Activated CD8-positive, alpha-beta memory T cell treated with anti-CD3 and anti-CD28 coated beads for 1 hour (primary cell): ENCODE results near the gene PHLPP1.

Experiments
- DNase-seq, 2 donors: peaks; one replicate each; pipeline ENCODE4 v3.0.0-alpha.2; 2020; ENCODE audit warnings: low read depth in 1 of 2; ENCODE audit errors: extremely low read depth in 1 of 2

Gene PHLPP1

DNA sequence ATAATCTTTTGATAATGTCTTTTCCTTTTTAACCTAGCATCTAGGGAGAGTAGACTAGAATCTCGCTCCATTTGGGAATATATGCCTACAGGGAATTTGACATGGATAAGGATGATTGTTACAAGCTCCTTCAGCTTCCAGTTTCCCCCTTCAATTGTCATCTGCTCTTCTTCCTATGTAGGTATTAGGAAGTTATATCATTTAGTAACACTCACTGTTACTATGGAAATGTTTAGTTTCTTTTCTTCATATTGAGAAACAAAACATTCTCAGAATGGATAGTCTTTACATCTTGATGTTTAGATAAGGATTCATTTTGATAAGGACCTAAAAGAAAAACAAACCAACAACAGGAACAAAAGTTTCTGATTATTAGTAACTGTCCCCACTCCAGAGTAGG, 127.6 kb downstream of the PHLPP1 start:
- DNase-seq: no peak

DNA sequence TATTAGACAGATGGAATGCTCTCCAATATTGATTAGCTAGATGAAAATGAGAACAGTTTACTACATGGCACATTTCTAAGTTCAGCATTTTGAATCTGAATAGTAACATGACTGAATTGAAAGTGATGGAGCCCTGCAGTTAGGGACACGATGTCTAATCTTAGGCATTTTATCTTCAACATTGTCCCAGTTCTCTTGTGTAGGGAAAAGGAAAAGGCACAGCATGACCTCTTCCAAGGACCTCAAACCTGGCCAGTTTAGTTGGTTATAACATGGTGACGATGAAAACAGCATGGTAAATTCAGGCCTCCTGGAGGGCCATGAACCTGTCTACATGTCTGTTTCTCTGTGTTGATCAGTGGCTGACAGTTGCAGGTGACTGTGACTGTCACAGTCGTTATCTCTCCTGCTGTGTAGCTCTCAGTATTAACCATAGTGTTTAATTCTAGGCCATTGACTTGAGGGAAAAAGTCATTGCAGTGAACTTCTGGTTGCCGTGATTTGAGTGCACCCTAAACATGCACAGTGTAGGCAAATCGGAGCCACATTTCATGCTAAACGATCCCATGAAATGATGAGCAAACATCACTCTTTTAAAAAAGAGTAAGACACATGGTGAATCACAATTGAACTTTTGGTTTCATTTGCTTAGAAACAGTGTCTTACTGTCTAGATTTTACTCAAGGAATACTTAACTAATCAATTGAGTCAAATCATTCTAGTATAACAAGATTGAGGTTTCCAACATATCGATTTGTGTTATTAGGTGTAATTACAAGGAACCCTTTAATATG, 129.7 kb downstream of the PHLPP1 start:
- no peak for DNase-seq

DNA sequence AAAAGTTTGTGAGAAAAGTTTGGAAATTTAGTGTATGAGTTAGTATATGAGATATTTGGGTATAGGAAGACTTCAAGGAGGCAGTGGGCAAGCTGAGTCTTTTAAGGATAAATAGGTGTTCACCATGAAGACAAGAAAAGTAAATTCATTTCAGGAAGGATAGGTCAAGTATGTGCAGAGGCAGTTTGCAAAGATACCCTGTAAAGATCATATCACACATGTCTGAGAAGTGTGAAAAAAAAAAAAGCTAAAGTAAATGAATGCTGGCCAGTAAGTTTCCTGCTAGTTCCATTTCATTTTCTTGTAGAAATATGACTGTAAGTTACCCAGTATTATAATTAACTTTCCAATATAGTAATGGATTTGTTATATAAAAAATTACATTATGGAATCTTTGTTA, 131.0 kb downstream of the PHLPP1 start:
- no peak for DNase-seq

DNA sequence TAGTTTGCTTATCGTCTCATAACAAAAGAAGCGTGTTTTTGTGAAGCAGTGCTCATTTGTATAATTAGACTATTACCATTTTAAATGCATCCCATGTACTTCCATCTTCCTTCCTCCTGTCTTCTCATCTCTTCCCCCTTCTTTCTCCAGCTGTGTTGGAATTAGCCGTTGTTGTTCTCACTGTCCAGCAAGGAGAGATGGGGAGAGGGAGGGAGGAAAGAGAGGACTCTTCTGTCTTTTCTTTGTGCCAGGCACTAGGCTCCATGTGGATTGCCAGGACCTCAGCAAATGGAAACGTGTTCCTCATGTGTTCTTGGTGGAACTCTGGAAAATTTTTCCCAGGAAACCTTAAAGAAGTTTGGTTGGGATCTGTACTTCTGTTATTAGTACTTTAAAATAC, 131.7 kb downstream of the PHLPP1 start:
- DNase-seq: no peak

DNA sequence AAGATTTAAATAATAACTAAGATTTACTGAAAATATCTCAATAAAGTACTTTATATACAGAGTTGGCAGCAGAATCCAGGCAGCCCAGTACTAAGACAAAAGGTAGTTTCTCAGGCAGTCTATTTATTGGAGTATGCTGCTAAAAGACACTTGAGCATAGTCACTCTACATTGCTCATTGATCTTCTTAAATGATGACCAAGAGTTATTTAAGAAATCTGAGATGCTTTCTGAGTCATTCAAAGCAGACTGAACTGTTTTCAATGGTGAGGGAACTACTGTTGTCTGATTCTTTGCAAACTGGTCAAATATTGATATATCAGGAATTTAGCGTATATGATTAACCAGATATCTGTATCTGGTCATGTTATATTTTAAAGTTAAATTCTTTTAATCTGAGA, 133.6 kb downstream of the PHLPP1 start:
- no peak for DNase-seq

DNA sequence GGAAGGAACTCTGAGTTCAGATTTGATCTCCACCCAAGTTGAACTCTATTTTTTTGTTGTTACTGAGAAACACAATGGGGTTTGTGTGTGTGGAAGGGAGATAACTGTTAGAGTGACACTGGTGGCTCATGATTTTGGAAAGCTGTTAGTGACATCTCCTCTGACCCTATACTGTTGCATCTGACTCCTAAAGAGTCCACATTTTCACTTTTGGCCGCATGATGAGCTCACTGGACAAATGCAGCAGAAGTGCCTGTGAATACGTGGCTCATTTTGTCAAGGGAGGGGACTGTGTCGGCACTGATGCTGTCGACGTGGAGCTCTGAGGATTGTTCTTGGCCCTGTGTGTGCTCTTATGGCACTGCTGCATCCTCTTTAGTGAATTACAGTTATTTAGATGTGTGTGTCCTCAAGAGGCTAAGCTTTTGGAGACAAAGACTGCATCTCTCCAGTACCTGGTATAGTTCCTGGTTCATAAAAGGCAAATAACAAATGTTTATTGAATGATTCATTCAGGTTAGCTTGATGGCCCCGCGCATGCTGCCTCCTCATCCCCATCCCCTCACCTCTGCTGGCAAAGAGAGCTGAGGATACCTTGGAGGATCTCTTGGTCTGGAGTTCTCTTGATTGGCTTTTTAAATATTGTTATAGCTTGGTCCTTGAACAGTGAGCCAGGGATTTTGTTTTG, 135.4 kb downstream of the PHLPP1 start:
- no peak for DNase-seq

DNA sequence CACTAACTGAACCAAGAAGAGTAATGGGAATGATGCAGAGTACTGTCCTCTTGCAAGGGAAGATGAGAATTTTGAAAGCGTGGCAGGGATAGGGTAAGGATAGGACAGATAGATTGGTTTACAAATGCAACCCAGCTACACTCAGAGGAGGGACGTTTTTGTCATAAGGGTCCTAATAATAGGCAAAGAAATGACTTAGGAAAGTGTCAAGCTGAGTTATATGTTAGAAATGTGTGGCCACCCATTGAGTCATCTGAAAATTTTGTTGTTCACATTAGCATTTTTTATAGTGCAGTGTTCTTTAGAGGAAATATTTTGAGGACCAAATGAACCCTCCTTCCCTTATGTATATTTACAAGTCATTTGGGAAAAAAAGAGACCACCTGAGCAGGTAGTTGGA, 137.5 kb downstream of the PHLPP1 start:
- no peak for DNase-seq

DNA sequence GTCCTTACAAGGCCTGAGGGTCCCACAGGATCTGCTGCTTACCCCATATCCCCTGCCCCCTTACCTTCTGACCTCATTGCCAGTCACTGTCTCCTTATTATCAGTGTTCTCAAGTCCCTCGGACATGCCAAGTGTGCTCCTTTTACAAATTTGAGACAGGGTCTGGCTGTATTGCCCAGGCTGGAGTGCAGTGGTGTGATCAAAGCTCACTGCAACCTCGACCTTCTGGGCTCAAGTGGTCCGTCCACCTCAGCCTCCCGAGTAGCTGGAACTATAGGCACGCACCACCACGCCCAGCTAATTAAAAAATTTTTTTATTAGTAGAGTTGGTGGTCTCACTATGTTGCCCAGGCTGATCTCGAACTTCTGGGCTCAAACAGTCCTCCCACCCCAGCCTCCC, 141.0 kb downstream of the PHLPP1 start:
- DNase-seq: no peak

DNA sequence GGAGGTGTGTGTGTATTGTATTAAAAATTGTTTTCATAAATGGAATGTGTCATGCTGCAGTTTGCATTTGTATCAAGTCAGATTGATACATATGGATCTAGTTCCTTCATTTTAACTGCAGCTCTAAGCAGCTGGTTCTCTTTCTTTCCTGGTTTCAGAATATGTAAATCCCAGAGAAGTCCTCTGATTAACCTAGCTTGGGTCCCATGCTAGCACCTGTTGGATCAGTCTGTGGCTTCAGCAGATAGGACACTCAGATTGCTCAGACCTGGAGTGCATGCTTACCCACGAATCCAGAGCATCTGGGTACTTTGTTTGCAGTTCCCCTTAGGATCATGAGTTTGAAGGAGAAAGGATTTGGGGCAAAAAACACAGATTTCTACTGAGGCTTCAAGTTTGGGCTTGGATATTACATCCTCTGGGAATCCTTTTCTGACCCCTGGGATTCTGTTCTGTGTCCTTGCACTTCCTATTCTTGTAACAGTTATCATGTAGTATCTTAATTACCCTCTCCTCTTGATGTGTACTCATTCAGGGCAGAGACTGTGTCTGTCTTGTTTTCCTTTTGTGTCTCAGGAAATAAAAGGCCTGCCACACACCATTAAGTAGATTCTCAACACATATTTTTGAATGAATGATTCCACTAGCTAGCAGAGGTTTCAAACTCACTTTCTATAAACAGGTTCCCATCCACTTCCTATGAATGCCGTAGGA, 142.1 kb downstream of the PHLPP1 start:
- DNase-seq: no peak

DNA sequence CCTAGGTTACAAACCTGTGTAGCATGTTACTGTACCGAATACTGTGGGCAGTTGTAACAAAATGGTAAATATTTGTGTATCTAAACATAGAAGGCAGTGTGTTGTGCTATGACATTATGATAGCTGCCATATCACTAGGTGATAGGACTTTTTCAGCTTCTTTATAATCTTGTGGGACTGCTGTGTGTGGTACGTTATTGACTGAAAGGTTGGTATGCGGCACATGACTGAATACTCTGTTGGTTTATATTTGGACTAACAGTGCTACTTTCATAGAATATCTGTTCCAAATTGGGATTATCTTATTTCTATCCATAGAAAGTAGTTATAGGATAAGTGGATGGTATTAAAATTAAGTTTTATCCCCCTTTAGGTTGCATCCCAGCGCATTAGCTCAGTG, 144.7 kb downstream of the PHLPP1 start:
- no peak for DNase-seq

DNA sequence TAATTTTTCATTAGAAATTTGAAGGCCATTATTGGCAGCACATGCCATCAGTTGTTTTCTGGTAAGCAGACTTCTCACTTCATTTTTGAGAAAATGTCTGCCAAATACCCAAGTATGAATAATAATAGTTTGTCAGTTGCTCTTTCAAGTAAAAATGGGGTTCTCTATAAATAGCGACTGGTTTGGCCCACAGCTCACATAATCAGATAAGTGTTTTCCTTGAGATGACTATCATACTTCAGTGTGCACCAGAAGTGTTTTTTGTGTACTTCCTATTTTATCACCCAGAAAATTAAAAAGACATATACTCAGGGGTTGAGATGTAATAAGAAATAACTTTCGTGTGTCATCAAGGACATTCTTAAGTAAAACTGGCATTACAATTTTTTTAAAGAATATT, 147.1 kb downstream of the PHLPP1 start:
- DNase-seq: no peak

DNA sequence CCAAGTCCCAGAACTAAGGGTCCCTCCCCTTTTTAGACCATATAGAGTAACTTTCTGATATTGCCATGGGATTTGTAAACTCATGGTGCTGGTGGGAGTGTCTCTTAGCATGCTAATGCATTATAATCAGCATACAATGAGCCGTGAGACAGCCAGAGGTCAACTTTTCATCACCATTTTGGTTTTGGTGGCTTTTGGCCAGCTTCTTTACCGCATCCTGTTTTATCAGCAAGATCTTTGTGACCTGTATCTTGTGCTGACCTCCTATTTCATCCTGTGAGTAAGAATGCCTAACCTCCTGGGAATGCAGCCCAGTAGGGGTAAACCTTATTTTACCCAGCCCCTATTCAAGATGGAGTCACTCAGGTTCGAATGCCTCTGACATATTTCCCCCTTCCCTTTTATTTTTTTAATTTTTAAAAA, 148.2 kb downstream of the PHLPP1 start:
- no peak for DNase-seq

DNA sequence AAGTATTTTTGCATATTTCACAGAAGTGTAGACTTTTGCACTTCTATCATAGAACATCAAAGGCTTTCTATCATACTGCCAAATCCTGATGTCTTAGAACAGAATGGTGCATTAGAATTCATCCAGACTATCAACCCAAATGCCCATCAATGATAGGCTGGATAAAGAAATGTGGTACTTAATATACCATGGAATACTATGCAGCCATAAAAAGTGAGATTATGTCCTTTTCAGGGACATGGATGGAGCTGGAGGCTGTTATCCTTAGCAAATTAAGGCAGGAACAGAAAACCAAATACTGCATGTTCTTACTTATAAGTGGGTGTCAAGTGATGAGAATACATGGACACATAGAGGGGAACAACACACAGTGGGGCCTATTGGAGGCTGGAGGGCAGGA, 150.2 kb downstream of the PHLPP1 start:
- no peak for DNase-seq

DNA sequence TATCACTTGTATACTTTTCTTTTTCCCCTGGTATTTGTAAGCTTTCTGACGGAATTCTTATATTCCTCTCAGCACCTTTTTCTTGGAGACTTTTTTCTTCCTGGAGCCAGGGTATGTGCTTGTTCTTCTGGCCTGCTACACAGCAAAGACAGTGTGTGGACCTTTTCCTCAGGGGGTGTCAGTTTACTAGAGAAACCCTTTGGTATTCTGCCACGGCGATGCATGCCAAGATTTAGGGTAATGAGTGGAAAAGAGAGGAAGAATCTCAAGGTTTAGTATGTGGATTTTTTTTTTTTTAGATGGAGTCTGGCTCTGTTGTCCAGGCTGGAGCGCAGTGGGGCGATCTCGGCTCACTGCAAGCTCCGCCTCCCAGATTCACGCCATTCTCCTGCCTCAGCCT, 152.2 kb downstream of the PHLPP1 start:
- DNase-seq: no peak

DNA sequence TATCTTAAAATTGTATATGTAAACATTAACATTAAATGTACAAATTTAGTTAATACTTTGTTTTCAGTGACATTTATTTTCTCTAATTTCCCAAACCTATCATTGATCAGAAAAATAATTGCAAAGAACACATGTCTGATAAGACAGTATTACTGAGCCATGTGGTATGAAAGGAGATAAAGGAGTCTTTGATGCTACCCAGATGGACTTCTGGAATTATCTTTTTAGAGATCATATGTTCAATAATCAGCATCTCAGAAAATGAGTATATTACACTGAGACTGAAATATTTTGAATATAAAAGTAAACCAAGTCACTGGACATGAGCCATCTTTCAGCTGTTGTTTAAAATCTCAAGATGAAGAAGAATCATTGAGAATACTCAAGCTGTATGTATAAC, 153.3 kb downstream of the PHLPP1 start:
- no peak for DNase-seq

DNA sequence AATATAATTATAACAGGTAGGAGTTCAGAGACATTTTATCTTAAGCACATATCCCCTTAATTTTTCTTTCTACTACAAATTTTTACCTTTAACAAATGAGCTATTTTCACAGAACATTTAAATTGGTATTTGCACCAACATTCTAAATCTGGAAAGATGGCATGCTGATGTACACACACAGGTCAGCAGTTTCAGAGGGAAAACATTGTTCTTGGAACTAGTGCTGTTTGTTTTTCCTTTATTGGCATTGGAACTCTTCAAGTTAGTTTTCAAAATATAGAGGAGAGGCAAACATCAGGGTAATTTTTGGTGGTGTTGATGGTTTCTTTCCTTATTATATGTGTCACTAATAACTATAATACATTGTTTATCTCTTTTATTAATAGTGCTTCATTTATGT, 155.3 kb downstream of the PHLPP1 start:
- DNase-seq: no peak

DNA sequence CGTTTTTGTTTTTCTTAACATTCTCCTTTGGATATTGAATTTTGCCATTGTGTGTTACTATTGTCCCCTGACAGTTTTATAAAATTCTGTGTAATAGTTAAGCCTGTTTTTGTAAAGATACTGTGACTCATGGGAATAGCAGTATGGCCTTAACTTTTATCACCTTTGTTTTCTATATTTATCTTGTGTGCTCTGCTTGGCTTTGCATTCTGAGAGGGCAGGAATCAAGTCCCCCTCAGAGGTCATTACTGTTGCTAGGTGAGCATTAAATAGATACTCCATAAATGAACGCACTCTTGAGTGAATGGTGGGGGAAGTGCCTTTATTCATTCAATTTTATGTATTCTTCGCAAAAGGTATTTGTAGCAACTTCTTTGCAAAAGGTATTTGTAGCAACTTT, 160.0 kb downstream of the PHLPP1 start:
- no peak for DNase-seq

DNA sequence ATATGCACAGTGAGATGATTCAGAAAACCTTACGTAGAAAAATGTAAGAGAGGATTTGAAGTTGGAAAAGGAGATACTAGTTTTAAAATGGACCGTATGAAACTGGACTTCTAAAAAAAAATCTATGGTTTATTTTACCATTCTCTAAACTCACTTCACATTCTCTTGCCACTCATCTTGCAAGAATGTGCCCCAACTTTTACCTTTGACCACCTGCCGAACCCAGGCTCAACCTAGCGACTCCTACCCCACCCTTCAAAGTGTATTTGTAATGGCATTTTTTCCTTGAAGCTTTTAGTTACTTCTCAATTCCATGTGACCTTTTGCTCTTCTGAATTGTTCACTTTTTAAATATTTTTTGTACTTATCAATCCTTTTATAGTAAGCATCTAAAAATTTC, 160.8 kb downstream of the PHLPP1 start:
- DNase-seq: no peak

DNA sequence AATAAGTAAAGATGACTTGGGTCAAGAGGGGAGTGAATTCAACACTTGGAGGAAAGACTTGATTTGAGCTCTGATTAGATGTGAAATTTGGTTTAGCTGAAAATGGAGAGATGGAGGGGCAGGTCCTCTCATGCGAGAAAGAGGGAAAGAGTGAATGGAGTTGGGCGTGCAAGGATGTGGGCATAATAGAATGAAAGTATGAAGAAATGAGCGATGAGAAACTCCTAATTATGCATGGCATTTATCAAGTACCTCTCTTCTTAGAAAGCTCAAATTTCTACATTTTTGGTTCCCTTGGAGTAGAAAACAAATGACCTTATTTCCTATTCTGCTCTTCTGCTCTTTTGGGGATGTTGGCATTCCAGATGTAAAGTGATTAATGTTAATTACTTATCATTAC, 161.5 kb downstream of the PHLPP1 start:
- no peak for DNase-seq

DNA sequence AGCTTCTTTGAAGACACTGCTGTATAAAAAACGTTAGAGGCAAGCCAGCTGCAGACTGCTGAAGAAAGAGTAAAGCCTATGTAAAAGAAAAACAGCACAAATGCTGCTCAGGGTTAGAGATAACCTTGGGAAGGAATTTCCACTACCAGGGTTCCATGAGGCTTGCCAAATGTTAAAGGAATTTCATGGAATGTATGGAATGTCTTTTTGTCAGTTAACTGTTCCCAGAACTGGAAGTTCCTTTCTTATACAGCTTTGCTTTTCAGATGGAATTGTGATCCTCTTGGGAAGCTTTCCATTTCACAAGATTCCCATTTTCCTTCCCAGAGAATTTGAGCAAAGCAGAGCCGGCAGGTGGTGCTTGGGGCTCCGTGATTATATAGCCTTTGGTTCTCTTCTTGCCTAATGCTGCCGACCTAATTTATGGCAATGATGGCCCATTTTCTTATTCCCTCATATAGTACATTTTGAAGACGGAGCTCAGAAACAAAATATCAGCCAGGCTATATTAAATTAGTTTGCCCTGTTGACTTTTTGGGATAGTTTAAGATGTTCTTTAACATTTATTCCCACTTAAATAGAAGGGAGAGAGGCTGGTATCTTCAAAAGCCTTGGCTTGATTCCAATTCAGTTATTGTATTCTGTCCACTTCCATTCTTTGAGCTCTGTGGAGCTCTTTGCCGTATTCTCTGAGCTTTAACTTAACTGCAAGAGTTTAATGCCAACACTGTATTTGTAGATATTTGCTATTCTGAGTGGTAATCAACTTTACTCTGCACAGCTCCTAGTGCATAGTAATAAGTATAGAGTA, 162.3 kb downstream of the PHLPP1 start:
- no peak for DNase-seq

DNA sequence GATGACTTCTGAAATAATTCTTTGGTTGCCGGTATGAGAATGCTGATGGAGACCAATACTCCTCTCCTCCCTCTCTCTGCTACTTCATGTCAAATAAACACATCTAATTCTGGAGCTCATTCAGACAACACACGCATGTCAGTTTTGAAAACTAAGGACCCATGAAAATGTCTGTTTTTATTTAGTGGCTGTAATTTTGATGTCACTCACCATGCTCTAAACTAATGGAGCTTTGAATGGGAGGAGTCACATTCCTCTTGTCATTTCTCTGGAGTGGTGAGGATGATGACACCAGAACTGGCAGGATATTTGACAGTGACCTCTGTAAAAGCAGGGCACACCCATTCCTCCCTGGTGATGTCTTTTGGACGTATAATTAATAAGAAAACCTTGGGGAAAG, 163.0 kb downstream of the PHLPP1 start:
- no peak for DNase-seq
